HUES64 (cell line): Measurements from ENCODE around the gene SLC35B2.
A peak's percentile ranks its signal among the peaks of the same experiment; 100 is the strongest.
"Not testable (repeated sequence)": the region's sequence is repeated elsewhere in the genome, so short reads cannot be mapped to it uniquely, and the experiment has no call there.

Source experiments
- H3K27ac ChIP-seq: 2 replicates; pipeline ENCODE4 v1.7.0; 2013; ENCODE audit warnings: low read depth, low read length, inconsistent platforms
- H3K27me3 ChIP-seq: 2 replicates; pipeline ENCODE4 v1.6.1; 2013; ENCODE audit warnings: mild to moderate bottlenecking, low read length; ENCODE audit not compliant: insufficient read depth
- H3K36me3 ChIP-seq: 2 replicates; pipeline ENCODE4 v1.6.1; 2013; ENCODE audit warnings: mild to moderate bottlenecking, low read length; ENCODE audit not compliant: insufficient read depth
- H3K4me1 ChIP-seq: 2 replicates; pipeline ENCODE4 v1.6.1; 2013; ENCODE audit warnings: mild to moderate bottlenecking, low read length, moderate library complexity; ENCODE audit not compliant: insufficient read depth
- H3K4me3 ChIP-seq: 2 replicates; pipeline ENCODE4 v1.5.1; 2013; ENCODE audit warnings: mild to moderate bottlenecking, low read length, moderate library complexity
- H3K9ac ChIP-seq: 2 replicates; pipeline ENCODE4 v1.6.1; 2013; ENCODE audit warnings: mild to moderate bottlenecking, low read depth, low read length
- H3K9me3 ChIP-seq: 2 replicates; pipeline ENCODE4 v1.6.1; 2013; ENCODE audit warnings: low read depth, low read length; ENCODE audit not compliant: insufficient read depth
- WGBS: fragments of 150-250, 120-280 bp; methylation state at CpG from one replicate; pipeline ENCODE4 v1.1.7; 2013; ENCODE audit warnings: missing lambda C conversion rate; 5-methylcytosine and 5-hydroxymethylcytosine counted together

Gene SLC35B2

GRCh38 chr6:44237021-44237812, 20.1 kb downstream of the SLC35B2 start:
- H3K9me3 ChIP-seq, result no peaks in the 10 kb centered on the region
- H3K27me3 ChIP-seq, result no peaks in the 10 kb centered on the region
- peaks cover 16% of the 10 kb centered on the region for H3K4me1 ChIP-seq
- peaks cover 31% of the 10 kb centered on the region for H3K36me3 ChIP-seq
- H3K9ac ChIP-seq, result peak overlapping the region; percentile 54; the same call in 1 of the 2 replicates
- 49% methylated on average over 21 of the region's 22 CpGs for WGBS
- H3K4me3 ChIP-seq, result peak overlapping the region; percentile 58
- peak overlapping the region; percentile 50; the same call in 1 of the 2 replicates for H3K27ac ChIP-seq

DNA sequence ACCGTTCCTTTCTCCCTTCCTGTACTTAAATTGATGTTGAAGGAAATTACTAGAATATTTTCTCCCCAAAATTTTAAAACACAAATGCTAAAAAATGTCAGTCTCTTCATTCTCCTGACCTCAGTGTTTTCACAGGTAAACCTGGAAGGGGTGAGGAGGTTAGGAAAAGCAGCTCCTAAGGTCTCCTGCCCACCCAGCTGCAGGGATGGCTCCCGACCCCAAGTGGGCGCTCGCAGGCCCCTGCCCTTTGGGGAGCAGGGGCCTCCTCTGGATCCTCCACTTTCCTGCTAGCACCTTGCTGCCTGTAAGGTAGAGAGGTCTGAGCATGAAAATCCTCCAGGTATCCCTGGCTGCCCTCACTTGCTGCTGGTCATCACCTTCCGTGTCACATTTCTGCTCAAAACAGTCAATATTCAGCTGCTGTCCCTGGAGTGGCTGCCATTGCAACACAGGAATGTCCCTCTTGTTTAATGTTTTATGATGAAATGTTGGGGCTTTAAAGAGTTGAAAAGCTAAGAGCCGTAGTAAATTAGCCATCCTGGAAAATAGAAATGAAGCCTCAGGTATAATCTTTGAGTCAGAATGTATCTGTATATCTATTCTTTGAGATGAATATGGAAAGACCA, 21.3 kb downstream of the SLC35B2 start:
- H3K9me3 ChIP-seq, result no peaks in the 10 kb centered on the region
- H3K27ac ChIP-seq, result no peak overlapping the region
- H3K27me3 ChIP-seq, result no peaks in the 10 kb centered on the region
- no peak overlapping the region for H3K4me3 ChIP-seq
- peaks cover 16% of the 10 kb centered on the region for H3K4me1 ChIP-seq
- H3K36me3 ChIP-seq, result peaks cover 43% of the 10 kb centered on the region
- 92% methylated on average over 5 of the region's 6 CpGs for WGBS
- H3K9ac ChIP-seq, result no peak overlapping the region

DNA sequence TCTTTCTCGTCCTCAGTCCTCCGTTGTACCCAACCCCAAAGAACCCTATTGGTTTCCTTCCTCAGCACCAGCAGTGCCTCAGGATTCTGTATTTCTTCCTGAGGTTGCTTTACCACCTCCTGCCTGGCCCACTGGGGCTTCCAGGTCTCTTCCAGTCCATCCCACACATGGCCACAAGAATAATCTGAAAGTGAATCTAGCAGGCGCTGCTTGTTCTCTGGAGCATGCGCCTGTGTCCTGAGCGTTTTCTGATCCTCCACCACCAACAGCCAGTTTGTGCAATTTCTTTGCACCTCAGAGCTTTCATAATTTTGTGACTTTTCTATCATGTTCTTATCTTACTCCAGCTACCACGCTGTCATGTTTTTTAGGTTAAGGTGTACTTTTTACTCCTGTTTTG, 22.1 kb downstream of the SLC35B2 start:
- 79% methylated on average over 6 of the region's 6 CpGs for WGBS
- Histone ChIP-seq H3K4me3 (no peak overlapping the region), H3K27ac (peak overlapping the region; percentile 68; the same call in 1 of the 2 replicates), H3K27me3 (no peaks in the 10 kb centered on the region), H3K9ac (no peak overlapping the region), H3K36me3 (peaks cover 50% of the 10 kb centered on the region), H3K4me1 (peaks cover 16% of the 10 kb centered on the region), H3K9me3 (no peaks in the 10 kb centered on the region)

DNA sequence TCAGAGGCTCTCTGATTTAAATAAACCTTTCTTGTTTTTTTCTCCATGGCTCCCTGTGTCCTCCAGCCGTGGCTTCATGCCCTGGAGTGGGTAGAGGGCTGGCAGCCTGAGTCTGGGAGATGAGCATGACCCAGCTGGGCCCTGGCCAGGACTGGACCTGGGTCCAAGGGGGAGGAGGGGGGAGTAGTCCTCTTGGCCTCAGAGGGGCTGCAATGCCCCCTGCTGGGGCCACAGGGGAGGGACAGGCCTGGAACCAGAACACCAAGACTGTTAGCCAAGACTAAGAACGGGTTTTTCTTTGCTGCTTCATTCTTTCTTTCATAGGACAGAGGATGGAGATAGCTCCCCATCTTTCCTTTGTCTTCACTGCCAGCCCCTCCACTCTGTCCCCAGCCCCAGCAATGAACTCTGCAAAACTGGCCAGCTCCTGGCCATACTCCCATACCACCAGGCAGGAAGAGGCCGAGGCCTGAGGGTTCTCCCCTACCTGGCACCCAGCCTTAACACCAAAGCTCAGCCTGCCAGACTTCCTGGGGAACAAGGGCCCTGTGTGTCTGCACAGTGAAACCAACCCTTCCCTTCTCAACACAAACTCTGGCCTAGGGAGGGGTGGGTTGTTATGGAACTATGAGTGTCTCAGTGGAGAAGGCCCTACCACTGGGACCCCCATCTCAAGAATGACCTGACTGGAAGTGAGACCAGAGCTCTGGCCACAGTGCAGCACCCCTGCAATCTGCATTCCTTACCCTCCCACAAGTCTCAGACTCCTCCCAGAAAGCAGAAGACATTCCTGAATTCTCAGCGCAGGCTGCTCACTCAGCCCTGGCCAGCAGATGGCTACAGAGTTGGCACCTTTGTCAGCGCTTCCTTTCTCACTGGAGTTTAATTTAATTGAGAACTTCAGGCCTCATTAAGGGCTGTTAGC, 23.0 kb downstream of the SLC35B2 start:
- peak overlapping the region; percentile 79 for H3K27ac ChIP-seq

GRCh38 chr6:44233567-44234100, 23.7 kb downstream of the SLC35B2 start:
- WGBS, result 90% methylated on average over 14 of the region's 14 CpGs

More for the DNA sequence above, 23.0 kb downstream of the SLC35B2 start:
- peaks cover 59% of the 10 kb centered on the region for H3K36me3 ChIP-seq
- H3K4me1 ChIP-seq, result peaks cover 16% of the 10 kb centered on the region
- H3K9ac ChIP-seq, result peak overlapping the region; percentile 41; the same call in 1 of the 2 replicates
- no peaks in the 10 kb centered on the region for H3K9me3 ChIP-seq
- no peak overlapping the region for H3K4me3 ChIP-seq
- WGBS, result 54% methylated on average over 5 of the region's 5 CpGs
- no peaks in the 10 kb centered on the region for H3K27me3 ChIP-seq

DNA sequence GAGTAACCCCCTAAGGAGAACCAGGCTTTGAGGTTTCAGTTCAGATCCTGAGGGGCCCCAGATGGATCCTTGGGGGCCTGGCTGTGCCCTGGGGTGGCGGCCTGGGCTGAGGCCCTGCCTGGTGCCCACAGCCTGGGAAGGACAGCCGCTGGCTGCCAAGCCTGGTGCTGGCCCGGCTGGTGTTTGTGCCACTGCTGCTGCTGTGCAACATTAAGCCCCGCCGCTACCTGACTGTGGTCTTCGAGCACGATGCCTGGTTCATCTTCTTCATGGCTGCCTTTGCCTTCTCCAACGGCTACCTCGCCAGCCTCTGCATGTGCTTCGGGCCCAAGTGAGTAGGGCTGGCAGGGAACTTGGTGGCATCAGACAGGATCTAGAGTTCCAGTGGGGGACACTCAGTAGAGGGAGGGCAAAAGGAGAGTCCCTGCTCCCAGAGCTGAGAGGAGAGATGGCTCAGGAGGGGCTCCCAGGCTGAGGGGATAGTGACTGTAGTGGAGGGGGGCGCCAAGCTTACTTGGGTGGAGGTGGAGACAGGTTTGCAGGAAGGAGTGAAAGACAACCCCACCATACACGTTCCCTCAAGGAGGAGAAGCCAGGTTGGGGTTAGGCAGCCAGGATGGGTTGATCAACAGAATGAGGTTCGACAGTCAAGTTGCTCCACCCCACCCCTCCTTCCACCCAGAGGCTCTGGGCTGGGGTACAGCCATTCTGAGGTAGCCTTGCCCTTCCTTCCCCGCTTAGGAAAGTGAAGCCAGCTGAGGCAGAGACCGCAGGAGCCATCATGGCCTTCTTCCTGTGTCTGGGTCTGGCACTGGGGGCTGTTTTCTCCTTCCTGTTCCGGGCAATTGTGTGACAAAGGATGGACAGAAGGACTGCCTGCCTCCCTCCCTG, 24.4 kb downstream of the SLC35B2 start:
- H3K4me3 ChIP-seq, result no peak overlapping the region
- no peak overlapping the region for H3K9ac ChIP-seq
- H3K9me3 ChIP-seq, result no peaks in the 10 kb centered on the region
- peaks cover 73% of the 10 kb centered on the region for H3K36me3 ChIP-seq
- 93% methylated on average over 16 of the region's 16 CpGs for WGBS
- H3K27ac ChIP-seq, result no peak overlapping the region
- no peaks in the 10 kb centered on the region for H3K27me3 ChIP-seq
- peaks cover 16% of the 10 kb centered on the region for H3K4me1 ChIP-seq

More at GRCh38 chr6:44233567-44234100, 23.7 kb downstream of the SLC35B2 start:
- Histone ChIP-seq H3K27me3 (no peaks in the 10 kb centered on the region), H3K4me1 (peaks cover 16% of the 10 kb centered on the region), H3K36me3 (peaks cover 66% of the 10 kb centered on the region), H3K9ac (no peak overlapping the region), H3K27ac (no peak overlapping the region), H3K4me3 (no peak overlapping the region), H3K9me3 (no peaks in the 10 kb centered on the region)

- not testable (repeated sequence) for H3K4me3 ChIP-seq, H3K27ac ChIP-seq, H3K27me3 ChIP-seq, H3K9me3 ChIP-seq, H3K9ac ChIP-seq
- WGBS, result 95% methylated on average over 9 of the region's 9 CpGs
- Histone ChIP-seq H3K36me3 (peaks cover 79% of the 10 kb centered on the region), H3K4me1 (peaks cover 16% of the 10 kb centered on the region)
Observed at GRCh38 chr6:44231426-44231825, 25.9 kb downstream of the SLC35B2 start.

- Histone ChIP-seq H3K4me3 (no peak overlapping the region), H3K27ac (no peak overlapping the region), H3K9ac (no peak overlapping the region), H3K36me3 (peaks cover 68% of the 10 kb centered on the region), H3K4me1 (peaks cover 24% of the 10 kb centered on the region), H3K9me3 (no peaks in the 10 kb centered on the region), H3K27me3 (no peaks in the 10 kb centered on the region)
- WGBS, result 91% methylated on average over 10 of the region's 10 CpGs
Observed at GRCh38 chr6:44230034-44230675, 27.2 kb downstream of the SLC35B2 start.

- H3K4me1 ChIP-seq, result peaks cover 25% of the 10 kb centered on the region
- no peak overlapping the region for H3K27ac ChIP-seq
- no peaks in the 10 kb centered on the region for H3K27me3 ChIP-seq
- no peak overlapping the region for H3K9ac ChIP-seq
- no peaks in the 10 kb centered on the region for H3K9me3 ChIP-seq
- no peak overlapping the region for H3K4me3 ChIP-seq
- peaks cover 65% of the 10 kb centered on the region for H3K36me3 ChIP-seq
- 92% methylated on average over 11 of the region's 11 CpGs for WGBS
Observed at GRCh38 chr6:44229376-44230033, 27.8 kb downstream of the SLC35B2 start.
